NCI-H510A treated with DMSO at 0.1 percent for 48 hours (cell line): ENCODE results near the gene GHRH.

Experiments
- DNase-seq: peaks from one replicate; lab custom pipeline; 2025; lab: John Stamatoyannopoulos, UW

The GHRH gene

GRCh38 chr20:37262505-37262904 is 891 bp upstream of the GHRH start:
- no peak for DNase-seq

- no peak for DNase-seq
Measured at GRCh38 chr20:37260923-37261322, 691 bp downstream of the GHRH start.

GRCh38 chr20:37259865-37260264 is 1.7 kb downstream of the GHRH start:
- no peak for DNase-seq

GRCh38 chr20:37259031-37259430 is 2.6 kb downstream of the GHRH start:
- DNase-seq: no peak

- DNase-seq: no peak
Measured at GRCh38 chr20:37257988-37258387, 3.6 kb downstream of the GHRH start.

- DNase-seq: no peak
Measured at GRCh38 chr20:37257530-37257929, 4.1 kb downstream of the GHRH start.

GRCh38 chr20:37256286-37256685 is 5.3 kb downstream of the GHRH start:
- DNase-seq: no peak

- DNase-seq: no peak
Measured at GRCh38 chr20:37254114-37254878, 7.3 kb downstream of the GHRH start.

- no peak for DNase-seq
Measured at GRCh38 chr20:37253087-37253486, 8.5 kb downstream of the GHRH start.

GRCh38 chr20:37251825-37252477 is 9.7 kb downstream of the GHRH start:
- no peak for DNase-seq

- no peak for DNase-seq
Measured at GRCh38 chr20:37249304-37249703, 12.3 kb downstream of the GHRH start.

- no peak for DNase-seq
Measured at GRCh38 chr20:37247547-37247946, 14.1 kb downstream of the GHRH start.

GRCh38 chr20:37246736-37247135 is 14.9 kb downstream of the GHRH start:
- no peak for DNase-seq

GRCh38 chr20:37245216-37246150 is 16.1 kb downstream of the GHRH start:
- DNase-seq: no peak

GRCh38 chr20:37244572-37244957 is 17.0 kb downstream of the GHRH start:
- DNase-seq: no peak

- no peak for DNase-seq
Measured at GRCh38 chr20:37243937-37244571, 17.6 kb downstream of the GHRH start.

- DNase-seq: no peak
Measured at GRCh38 chr20:37243076-37243936, 18.3 kb downstream of the GHRH start.

GRCh38 chr20:37242503-37242902 is 19.1 kb downstream of the GHRH start:
- DNase-seq: no peak

GRCh38 chr20:37240337-37241067 is 21.1 kb downstream of the GHRH start:
- DNase-seq: no peak

GRCh38 chr20:37238935-37239451 is 22.6 kb downstream of the GHRH start:
- no peak for DNase-seq
